MM.1S (cell line): ENCODE data around the gene TMEM131.
"Not testable (repeated sequence)": the region's sequence is repeated elsewhere in the genome, so short reads cannot be mapped to it uniquely, and the experiment has no call there.

Experiments used
- DNase-seq: peaks from one replicate; pipeline ENCODE4 v3.0.0-alpha.2; 2015
- H2AFZ ChIP-seq: fragments of 300-600 bp; sonication (generic); 2 replicates; pipeline ENCODE4 v1.6.0; 2016; ENCODE audit warnings: antibody characterized with exemption, low read length
- H3F3A ChIP-seq: fragments of 300-600 bp; sonication (generic); 2 replicates; pipeline ENCODE4 v1.6.1; 2016; ENCODE audit warnings: mild to moderate bottlenecking, antibody characterized with exemption, low read length, moderate library complexity, mixed read lengths; ENCODE audit not compliant: insufficient read depth
- H3K27ac ChIP-seq: fragments of 300-600 bp; sonication (generic); 2 replicates; pipeline ENCODE4 v1.5.1; 2016; ENCODE audit warnings: mild to moderate bottlenecking, low read length
- H3K27me3 ChIP-seq: fragments of 300-600 bp; sonication (generic); replicated peaks from 2 replicates; pipeline ENCODE4 v1.6.0; 2016; ENCODE audit warnings: low read length; ENCODE audit not compliant: insufficient read depth
- H3K36me3 ChIP-seq: fragments of 300-600 bp; sonication (generic); replicated peaks from 2 replicates; pipeline ENCODE4 v1.6.1; 2016; ENCODE audit warnings: mild to moderate bottlenecking, low read length, mixed read lengths; ENCODE audit not compliant: insufficient read depth
- H3K4me1 ChIP-seq: fragments of 300-600 bp; sonication (generic); 2 replicates; pipeline ENCODE4 v1.6.1; 2016; ENCODE audit warnings: low read length, mixed read lengths
- H3K4me2 ChIP-seq: fragments of 300-600 bp; sonication (generic); 2 replicates; pipeline ENCODE4 v1.6.0; 2016; ENCODE audit warnings: low read depth, low read length
- H3K4me3 ChIP-seq: fragments of 300-600 bp; sonication (generic); 2 replicates; pipeline ENCODE4 v1.5.1; 2016; ENCODE audit warnings: low read length, mixed read lengths
- H3K79me2 ChIP-seq: fragments of 300-600 bp; sonication (generic); 2 replicates; pipeline ENCODE4 v1.6.1; 2016; ENCODE audit warnings: mixed run types, low read length, mixed read lengths
- H3K9ac ChIP-seq: fragments of 300-600 bp; sonication (generic); 2 replicates; pipeline ENCODE4 v1.6.1; 2016; ENCODE audit warnings: low read length, mixed read lengths
- H3K9me2 ChIP-seq: fragments of 300-600 bp; sonication (generic); replicated peaks from 2 replicates; pipeline ENCODE4 v1.6.1; 2016; ENCODE audit warnings: mild to moderate bottlenecking, low read length, mixed read lengths; ENCODE audit not compliant: insufficient read depth
- H3K9me3 ChIP-seq: fragments of 300-600 bp; sonication (generic); replicated peaks from 2 replicates; pipeline ENCODE4 v1.6.1; 2016; ENCODE audit warnings: mild to moderate bottlenecking, low read length, mixed read lengths; ENCODE audit not compliant: insufficient read depth
- H4K20me1 ChIP-seq: fragments of 300-600 bp; sonication (generic); 2 replicates; pipeline ENCODE4 v1.6.1; 2016; ENCODE audit warnings: mild to moderate bottlenecking, low read length, moderate library complexity, mixed read lengths; ENCODE audit not compliant: insufficient read depth
- CTCF ChIP-seq: fragments of 300-600 bp; sonication (generic); IDR thresholded peaks from 2 replicates; pipeline ENCODE4 v1.5.1; 2016; ENCODE audit warnings: antibody characterized with exemption, low read length, mixed read lengths
- EZH2 ChIP-seq: fragments of 300-600 bp; sonication (generic); optimal IDR thresholded peaks from 2 replicates; pipeline ENCODE3; 2017; ENCODE audit warnings: low read depth, mild to moderate bottlenecking, antibody characterized with exemption, low read length, mixed read lengths
- EZH2phosphoT487 ChIP-seq: fragments of 300-600 bp; sonication (generic); IDR thresholded peaks from 2 replicates; pipeline ENCODE4 v1.6.1; 2018; ENCODE audit warnings: antibody characterized with exemption, low read length

TMEM131 gene

DNA sequence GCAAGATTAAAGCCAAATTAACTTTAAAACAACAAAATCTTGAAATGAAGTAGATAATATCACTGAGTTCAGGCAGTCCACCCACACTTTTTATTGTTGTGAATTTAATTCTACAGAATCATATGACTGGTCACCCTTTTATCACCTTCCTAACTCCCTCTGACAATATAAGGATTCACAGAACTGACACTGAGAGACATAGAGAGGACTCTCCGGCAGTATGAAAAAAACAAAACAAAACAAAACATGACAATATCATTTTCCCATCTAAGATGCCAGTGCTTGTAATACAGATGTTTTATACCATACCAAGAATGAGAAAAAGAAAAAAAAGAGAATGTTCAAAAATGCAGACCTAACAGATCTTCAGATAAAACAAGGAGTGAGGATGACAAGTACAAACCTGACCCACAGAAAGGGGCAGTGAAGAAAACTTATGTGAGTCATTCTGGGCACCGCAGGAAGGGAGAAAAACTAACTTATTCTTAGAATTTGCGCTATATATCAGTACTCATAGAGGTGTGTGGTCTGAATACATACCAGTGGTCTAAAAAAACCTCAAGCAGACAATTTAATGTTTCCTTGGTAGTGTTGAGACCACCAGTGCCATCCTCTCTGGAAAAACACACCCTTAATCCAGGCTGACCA lies 145.7 kb downstream of the TMEM131 start:
- no peak overlapping the region for H3K4me3 ChIP-seq
- no peak for DNase-seq
- no peaks in the 10 kb centered on the region for H3K9me3 ChIP-seq
- no peak overlapping the region for H3K9ac ChIP-seq
- H3F3A ChIP-seq = no peaks in the 10 kb centered on the region
- H3K4me2 ChIP-seq = no peak overlapping the region
- no peaks in the 10 kb centered on the region for H3K36me3 ChIP-seq
- no peak overlapping the region for H3K27ac ChIP-seq
- H3K79me2 ChIP-seq = no peaks in the 10 kb centered on the region
- H4K20me1 ChIP-seq = no peaks in the 10 kb centered on the region
- TF ChIP-seq EZH2 = no peak
- TF ChIP-seq CTCF = no peak
- H3K4me1 ChIP-seq = no peaks in the 10 kb centered on the region
- no peaks in the 10 kb centered on the region for H3K9me2 ChIP-seq
- no peaks in the 10 kb centered on the region for H3K27me3 ChIP-seq
- H2AFZ ChIP-seq = no peak overlapping the region

DNA sequence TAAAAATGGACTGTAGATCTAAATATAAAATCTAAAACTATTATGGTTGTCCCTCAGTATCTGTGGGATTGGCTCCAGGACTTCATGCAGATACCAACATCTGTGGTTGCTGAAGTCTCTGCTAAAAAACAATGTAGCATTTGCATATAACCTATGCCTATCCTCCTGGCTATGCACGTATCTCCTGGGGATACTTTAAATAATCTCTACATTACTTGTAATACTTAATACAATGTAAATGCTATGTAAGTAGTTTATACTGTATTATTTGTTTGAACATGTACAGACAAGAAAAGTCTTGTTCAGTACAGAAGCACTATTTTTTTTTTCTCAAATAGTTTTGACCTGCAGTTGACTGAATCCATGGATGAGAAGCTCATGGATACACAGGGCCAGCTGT lies 147.4 kb downstream of the TMEM131 start:
- Histone ChIP-seq H3K4me3 (no peak overlapping the region), H3K27ac (no peak overlapping the region), H3K79me2 (no peaks in the 10 kb centered on the region), H3K9me3 (no peaks in the 10 kb centered on the region), H3K9me2 (no peaks in the 10 kb centered on the region), H2AFZ (no peak overlapping the region), H3F3A (no peaks in the 10 kb centered on the region), H3K27me3 (no peaks in the 10 kb centered on the region), H3K9ac (no peak overlapping the region), H3K4me1 (no peaks in the 10 kb centered on the region), H3K4me2 (no peak overlapping the region), H4K20me1 (no peaks in the 10 kb centered on the region), H3K36me3 (no peaks in the 10 kb centered on the region)
- TF ChIP-seq EZH2phosphoT487 (no peak), CTCF (no peak), EZH2 (no peak)
- DNase-seq = no peak

DNA sequence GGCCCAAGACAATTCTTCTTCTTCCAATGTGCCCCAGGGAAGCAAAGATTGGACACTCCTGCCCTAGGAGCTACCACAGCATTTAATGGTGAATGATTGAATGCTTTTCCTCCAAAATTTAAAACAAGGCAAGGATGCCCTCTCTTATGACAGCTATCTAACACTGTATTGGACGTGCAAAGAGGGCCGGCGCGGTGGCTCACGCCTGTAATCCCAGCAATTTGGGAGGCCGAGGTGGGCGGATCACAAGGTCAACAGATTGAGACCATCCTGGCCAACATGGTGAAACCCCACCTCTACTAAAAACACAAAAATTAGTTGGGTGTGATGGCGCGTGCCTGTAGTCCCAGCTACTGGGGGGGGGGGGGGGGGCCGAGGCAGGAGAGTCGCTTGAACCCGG lies 149.0 kb downstream of the TMEM131 start:
- not testable (repeated sequence) for DNase-seq, H3K27ac ChIP-seq, H3K4me2 ChIP-seq, H3F3A ChIP-seq, H3K36me3 ChIP-seq, H3K79me2 ChIP-seq, H3K9me3 ChIP-seq, H3K4me1 ChIP-seq, H3K9me2 ChIP-seq, H2AFZ ChIP-seq, H4K20me1 ChIP-seq, H3K9ac ChIP-seq, H3K4me3 ChIP-seq, H3K27me3 ChIP-seq

GRCh38 chr2:97845818-97846217 lies 149.9 kb downstream of the TMEM131 start:
- no peaks in the 10 kb centered on the region for H4K20me1 ChIP-seq
- no peaks in the 10 kb centered on the region for H3F3A ChIP-seq
- H3K27me3 ChIP-seq = no peaks in the 10 kb centered on the region
- no peak overlapping the region for H3K9ac ChIP-seq
- no peaks in the 10 kb centered on the region for H3K4me1 ChIP-seq
- no peak overlapping the region for H3K4me2 ChIP-seq
- no peak overlapping the region for H2AFZ ChIP-seq
- H3K9me3 ChIP-seq = no peaks in the 10 kb centered on the region
- no peaks in the 10 kb centered on the region; the same call in 1 of the 2 replicates for H3K36me3 ChIP-seq
- TF ChIP-seq EZH2 (no peak), CTCF (no peak), EZH2phosphoT487 (no peak)
- no peak overlapping the region for H3K4me3 ChIP-seq
- no peaks in the 10 kb centered on the region for H3K79me2 ChIP-seq
- no peak overlapping the region for H3K27ac ChIP-seq
- no peaks in the 10 kb centered on the region for H3K9me2 ChIP-seq
- no peak for DNase-seq
